HFF-Myc (cell line): ENCODE measurements around the gene DYNLT1.

Source experiments
- DNase-seq: peaks from one replicate; pipeline ENCODE4 v3.0.0-alpha.2; 2011; ENCODE audit warnings: low read depth; ENCODE audit errors: extremely low read depth
- H3K4me3 ChIP-seq: replicated peaks from 2 replicates; pipeline ENCODE4 v1.5.1; 2011; ENCODE audit warnings: low read depth, mild to moderate bottlenecking, control low read depth, low read length
- TF ChIP-seq, protein P1 (sequence below): IDR thresholded peaks from 2 replicates; pipeline ENCODE4 v1.5.1; 2012; ENCODE audit warnings: mild to moderate bottlenecking, low read depth, low read length, control low read depth; ENCODE audit errors: missing control alignments

Gene DYNLT1

DNA sequence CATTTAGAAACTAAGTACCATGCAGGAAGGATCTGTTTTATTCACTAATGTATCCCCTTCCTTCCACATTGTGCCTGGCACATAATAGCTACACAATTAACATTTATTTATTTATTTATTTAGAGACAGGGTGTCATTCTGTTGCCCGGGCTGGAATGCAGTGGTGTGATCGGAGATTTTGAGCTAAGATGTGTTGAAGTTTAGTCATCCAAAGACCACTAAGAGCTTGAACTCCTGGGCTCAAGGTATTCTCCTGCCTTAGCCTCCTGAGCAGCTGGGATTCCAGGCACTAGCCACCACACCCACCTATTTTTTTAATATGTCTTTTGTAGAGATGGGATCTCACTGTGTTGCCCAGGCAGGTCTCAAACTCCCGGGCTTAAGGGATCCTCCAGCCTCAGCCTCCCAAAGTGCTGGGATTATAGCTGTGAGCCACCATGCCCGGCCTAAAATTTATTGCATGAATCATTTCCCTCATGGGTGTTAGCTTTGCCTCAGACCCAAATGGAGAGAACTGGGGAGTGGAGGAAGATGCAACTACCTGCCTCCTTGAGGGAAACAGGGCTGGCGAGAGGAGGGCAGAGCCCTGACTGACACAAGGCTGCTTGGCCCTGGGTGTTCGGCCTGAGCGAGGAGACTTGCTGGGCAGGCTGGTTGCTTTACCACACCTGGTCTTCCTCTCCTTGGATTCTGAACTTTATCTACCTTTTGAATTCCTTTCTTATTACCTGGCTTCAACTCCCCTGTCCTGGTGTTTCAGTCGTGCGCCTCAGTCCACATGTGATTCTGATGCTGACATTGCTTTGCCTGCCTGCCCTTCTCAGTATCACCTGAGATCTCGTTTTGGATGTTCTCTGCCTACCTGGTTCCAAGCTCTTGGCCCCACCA lies 1.7 kb upstream of the DYNLT1 start:
- H3K4me3 ChIP-seq: no peak overlapping the region
- no peak for DNase-seq
- TF ChIP-seq, protein P1, sequence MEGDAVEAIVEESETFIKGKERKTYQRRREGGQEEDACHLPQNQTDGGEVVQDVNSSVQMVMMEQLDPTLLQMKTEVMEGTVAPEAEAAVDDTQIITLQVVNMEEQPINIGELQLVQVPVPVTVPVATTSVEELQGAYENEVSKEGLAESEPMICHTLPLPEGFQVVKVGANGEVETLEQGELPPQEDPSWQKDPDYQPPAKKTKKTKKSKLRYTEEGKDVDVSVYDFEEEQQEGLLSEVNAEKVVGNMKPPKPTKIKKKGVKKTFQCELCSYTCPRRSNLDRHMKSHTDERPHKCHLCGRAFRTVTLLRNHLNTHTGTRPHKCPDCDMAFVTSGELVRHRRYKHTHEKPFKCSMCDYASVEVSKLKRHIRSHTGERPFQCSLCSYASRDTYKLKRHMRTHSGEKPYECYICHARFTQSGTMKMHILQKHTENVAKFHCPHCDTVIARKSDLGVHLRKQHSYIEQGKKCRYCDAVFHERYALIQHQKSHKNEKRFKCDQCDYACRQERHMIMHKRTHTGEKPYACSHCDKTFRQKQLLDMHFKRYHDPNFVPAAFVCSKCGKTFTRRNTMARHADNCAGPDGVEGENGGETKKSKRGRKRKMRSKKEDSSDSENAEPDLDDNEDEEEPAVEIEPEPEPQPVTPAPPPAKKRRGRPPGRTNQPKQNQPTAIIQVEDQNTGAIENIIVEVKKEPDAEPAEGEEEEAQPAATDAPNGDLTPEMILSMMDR: no peak

GRCh38 chr6:158645064-158646022 lies 800 bp upstream of the DYNLT1 start:
- no peak for DNase-seq
- peak overlapping the region; percentile 91 for H3K4me3 ChIP-seq
- TF ChIP-seq, protein P1: no peak

- no peak for DNase-seq
- TF ChIP-seq, protein P1: no peak
- H3K4me3 ChIP-seq: peak overlapping the region; percentile 91
Observed at GRCh38 chr6:158643836-158644230, 710 bp downstream of the DYNLT1 start.

GRCh38 chr6:158642097-158642601 lies 2.4 kb downstream of the DYNLT1 start:
- peak overlapping the region; percentile 91 for H3K4me3 ChIP-seq
- no peak for DNase-seq
- TF ChIP-seq, protein P1: no peak

DNA sequence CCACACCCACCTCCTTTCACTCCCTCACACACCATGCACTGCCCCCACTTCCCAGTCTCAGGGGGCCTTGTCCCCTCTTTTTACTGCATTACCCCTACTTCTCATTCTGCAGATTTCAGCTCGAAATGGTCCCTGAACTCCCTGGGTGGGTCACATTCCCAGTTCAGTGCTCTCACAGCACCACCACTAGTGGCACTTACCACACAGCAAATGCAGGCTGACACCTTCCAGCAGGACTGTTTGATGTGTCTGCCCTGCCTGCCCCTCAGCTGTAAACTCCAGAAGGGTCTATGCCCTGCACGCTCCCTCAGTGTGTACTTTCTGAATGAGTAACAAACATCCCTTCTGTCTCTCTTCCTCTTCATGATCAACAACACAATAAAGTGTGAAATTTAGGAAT lies 4.0 kb downstream of the DYNLT1 start:
- H3K4me3 ChIP-seq: no peak overlapping the region
- DNase-seq: no peak
- TF ChIP-seq, protein P1: no peak

DNA sequence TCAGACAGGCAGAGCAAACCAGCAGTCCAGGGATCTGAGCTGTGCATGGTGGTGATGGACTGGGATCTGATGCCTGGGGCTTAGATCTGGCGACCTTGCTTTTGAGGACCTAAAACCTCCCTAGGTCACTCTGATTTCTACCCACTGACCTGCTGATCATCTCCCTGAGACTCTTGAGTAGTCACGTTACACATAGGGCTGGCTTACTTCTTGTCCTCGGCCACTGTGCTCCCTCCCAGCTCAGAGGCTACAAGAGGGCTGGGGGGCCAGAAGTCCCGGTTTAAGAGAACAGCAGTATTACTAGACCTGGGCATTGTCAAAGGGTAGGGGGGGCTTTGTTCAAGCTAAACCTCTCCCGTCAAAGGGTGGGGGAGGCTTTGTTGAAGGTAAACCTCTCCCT lies 5.5 kb downstream of the DYNLT1 start:
- TF ChIP-seq, protein P1: no peak
- DNase-seq: no peak

More for the DNA sequence above, 5.5 kb downstream of the DYNLT1 start:
- no peak overlapping the region for H3K4me3 ChIP-seq
